GM12875 (cell line): Measurements from ENCODE around the gene PAMR1.

Source experiments
- H3K4me3 ChIP-seq: one replicate; pipeline ENCODE4 v1.5.1; 2011; ENCODE audit warnings: low read depth, low read length, control low read depth
- CTCF ChIP-seq: IDR thresholded peaks from 2 replicates; pipeline ENCODE4 v1.5.1; 2011; ENCODE audit warnings: low read depth, mild to moderate bottlenecking, control low read depth, inconsistent platforms, low read length, moderate library complexity, borderline replicate concordance; ENCODE audit not compliant: insufficient read depth

The PAMR1 gene

GRCh38 chr11:35525501-35526175 is at the start of gene PAMR1:
PAMR1 (minus strand) TSS chr11:35525616; CDS start chr11:35525585, 31 bp downstream.
- H3K4me3 ChIP-seq: no peak within 1 kb of the TSS

GRCh38 chr11:35571696-35572095 is 46.3 kb upstream of the PAMR1 start:
- no peak for TF ChIP-seq CTCF
- H3K4me3 ChIP-seq: no peak overlapping the region

More at GRCh38 chr11:35525501-35526175, at the start of gene PAMR1:
- no peak for TF ChIP-seq CTCF

- H3K4me3 ChIP-seq: no peak overlapping the region
- no peak for TF ChIP-seq CTCF
Measured at GRCh38 chr11:35567737-35568465, 42.5 kb upstream of the PAMR1 start.

- TF ChIP-seq CTCF: no peak
- no peak overlapping the region for H3K4me3 ChIP-seq
Measured at GRCh38 chr11:35566885-35567284, 41.5 kb upstream of the PAMR1 start.

GRCh38 chr11:35566181-35566580 is 40.8 kb upstream of the PAMR1 start:
- H3K4me3 ChIP-seq: no peak overlapping the region
- no peak for TF ChIP-seq CTCF

GRCh38 chr11:35564245-35564595 is 38.8 kb upstream of the PAMR1 start:
- no peak for TF ChIP-seq CTCF
- no peak overlapping the region for H3K4me3 ChIP-seq
